Measurements from ENCODE around the gene RARRES1.

DNA sequence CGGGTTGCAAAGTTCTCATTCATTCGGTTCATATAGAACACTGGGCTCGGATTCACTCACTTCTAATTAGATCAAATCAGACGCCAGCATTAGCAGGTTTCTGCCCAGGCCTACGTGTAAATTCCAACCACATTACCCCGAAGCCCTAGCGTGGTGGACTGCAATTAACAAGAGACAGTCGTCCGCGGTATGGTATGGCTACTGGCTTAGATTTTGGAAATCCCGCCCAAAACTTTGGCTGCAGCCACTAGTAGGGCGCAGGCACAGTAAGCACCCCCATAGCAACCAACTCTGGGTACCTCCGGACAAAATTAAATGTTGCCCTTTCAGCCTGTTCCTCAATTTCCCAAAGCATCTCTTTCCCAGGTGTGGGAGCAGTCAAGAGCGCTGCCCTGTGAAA lies 771 bp downstream of the RARRES1 start:
- TF ChIP-seq, protein P1, sequence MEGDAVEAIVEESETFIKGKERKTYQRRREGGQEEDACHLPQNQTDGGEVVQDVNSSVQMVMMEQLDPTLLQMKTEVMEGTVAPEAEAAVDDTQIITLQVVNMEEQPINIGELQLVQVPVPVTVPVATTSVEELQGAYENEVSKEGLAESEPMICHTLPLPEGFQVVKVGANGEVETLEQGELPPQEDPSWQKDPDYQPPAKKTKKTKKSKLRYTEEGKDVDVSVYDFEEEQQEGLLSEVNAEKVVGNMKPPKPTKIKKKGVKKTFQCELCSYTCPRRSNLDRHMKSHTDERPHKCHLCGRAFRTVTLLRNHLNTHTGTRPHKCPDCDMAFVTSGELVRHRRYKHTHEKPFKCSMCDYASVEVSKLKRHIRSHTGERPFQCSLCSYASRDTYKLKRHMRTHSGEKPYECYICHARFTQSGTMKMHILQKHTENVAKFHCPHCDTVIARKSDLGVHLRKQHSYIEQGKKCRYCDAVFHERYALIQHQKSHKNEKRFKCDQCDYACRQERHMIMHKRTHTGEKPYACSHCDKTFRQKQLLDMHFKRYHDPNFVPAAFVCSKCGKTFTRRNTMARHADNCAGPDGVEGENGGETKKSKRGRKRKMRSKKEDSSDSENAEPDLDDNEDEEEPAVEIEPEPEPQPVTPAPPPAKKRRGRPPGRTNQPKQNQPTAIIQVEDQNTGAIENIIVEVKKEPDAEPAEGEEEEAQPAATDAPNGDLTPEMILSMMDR (IDR thresholded peaks at IDR 0.05): no peak
- TF ChIP-seq POLR2A (IDR thresholded peaks at IDR 0.05): no peak
